Measurements from ENCODE around the gene KCNA2.

DNA sequence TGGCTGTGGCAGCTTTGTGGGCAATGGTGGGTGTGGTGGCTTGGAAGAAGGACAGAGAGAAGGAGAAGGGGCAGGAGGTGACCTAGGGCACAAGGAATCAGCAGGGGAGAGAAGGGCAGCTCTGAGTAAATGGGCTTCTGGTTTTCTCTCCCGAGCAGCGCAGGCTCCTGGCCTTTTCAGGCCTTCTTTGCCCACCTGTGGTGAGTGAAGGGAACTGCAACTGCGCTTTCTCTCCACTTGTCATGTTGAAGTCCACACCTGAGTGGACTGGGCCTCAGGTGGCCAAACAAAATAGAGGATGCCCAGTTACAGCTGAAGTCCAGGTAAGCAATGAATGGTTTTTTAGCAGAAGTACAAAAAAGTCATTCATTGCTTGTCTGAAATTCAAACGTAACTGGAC, 57.8 kb downstream of the KCNA2 start:
- TF ChIP-seq POLR2A (IDR thresholded peaks at IDR 0.05; ENCODE audit: low read depth, low read length) (no peak), POLR2AphosphoS5 (IDR thresholded peaks at IDR 0.05; ENCODE audit: low read depth, low read length) (no peak)
